ENCODE measurements around the gene NUDT2.
A peak's percentile ranks its signal among the peaks of the same experiment; 100 is the strongest.

Gene NUDT2

DNA sequence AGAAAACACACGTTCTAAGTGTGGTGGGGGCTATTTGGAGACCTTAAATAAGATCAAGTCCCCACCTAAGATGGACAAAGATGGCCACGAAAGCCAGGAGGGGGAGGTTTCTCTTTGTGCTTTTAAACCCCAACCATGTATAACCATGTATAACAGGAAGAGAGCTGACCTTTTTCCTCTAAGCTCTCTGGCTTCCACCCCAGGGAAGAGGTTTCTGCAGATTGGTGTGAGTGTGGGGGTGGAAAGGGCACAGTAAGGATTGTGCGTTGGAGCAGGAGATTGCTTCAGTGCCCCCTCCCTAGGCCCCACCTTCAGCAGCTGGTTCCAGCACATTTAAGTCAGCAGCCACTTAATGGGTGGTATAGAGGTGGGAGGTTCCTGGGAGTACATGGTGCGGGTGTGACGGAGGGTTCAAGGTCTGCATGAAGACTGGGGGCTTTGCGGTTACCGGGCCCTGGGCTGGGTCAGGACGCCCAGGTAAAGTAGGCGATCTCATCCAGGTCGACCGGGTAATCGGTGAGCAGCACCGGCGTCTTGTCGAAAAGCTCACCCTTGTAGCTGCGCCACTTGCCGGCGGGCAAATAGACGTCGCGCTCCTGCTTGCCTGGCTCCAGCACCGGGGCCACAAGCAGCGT lies 41.1 kb downstream of the NUDT2 start:
- DNase-seq = no peak

DNA sequence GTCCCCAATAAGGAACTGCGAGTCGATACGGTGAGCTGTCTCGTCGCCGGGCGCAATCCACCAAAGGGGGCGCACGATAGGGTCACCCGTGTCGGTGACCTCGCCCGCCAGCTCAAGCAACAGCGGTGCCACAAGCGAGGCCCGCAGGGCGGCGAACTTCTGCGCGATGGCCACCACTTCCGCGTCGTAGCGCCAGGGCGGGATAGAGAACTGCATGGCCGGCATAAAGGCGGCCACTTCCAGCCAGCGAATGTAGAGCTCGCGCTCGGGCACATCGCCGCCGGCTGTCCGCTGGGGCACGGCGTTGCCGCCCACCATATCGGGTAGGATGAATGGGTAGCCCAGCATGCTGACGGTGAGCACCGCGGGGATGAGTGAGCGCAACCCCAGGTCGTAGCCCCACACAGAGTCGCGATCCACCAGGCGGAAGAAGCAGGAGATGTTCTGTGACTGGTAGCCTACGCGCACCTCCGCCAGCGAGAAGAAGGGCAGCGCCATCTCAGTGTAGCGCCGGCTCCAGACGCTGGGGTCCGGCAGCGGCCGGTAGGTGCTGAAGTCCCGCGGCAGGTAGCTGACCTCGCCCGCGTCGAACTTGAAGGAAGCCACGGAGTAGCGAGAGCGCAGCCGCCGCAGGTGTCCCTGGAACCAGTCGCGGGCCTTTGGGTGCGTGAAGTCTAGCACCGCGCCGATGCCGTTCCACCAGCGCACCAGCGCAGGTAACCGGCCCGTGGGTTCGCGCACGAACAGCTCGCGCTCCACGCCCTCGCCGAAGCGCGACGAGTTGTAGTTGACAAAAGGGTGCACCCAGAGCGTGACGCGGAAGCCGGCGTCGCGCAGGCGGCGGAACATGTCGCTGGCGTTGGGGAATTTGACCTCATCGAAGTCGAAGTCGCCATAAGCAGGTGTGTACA lies 41.9 kb downstream of the NUDT2 start:
- DNase-seq = no peak

DNA sequence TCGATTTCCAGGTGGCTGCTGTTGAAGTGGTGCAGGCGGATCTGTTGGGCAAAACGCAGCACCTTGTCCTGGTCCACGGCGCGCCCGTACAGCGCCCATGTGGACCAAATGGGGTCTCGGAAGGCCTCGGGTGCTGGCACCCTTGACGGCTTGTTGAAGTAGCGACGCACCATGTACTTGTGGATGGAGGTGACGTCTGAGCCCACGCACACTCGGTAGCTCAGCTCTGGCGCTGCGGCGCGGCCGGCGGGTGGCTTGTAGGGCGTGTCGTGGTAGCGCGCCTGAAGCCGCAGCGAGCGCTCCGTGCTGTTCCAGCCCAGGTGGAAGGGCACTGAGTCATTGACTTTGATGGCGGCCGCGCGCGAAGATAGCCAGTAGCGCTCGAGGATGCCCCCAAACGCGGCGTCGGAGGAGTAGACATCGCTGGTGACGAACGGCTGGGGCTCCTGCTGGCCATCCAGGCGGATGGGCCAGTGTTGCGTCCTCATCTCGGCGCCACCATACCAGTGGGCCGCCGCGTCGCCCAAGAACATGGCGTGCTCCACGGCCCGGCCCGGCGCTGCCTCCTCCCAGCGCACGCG lies 42.6 kb downstream of the NUDT2 start:
- DNase-seq = no peak

DNA sequence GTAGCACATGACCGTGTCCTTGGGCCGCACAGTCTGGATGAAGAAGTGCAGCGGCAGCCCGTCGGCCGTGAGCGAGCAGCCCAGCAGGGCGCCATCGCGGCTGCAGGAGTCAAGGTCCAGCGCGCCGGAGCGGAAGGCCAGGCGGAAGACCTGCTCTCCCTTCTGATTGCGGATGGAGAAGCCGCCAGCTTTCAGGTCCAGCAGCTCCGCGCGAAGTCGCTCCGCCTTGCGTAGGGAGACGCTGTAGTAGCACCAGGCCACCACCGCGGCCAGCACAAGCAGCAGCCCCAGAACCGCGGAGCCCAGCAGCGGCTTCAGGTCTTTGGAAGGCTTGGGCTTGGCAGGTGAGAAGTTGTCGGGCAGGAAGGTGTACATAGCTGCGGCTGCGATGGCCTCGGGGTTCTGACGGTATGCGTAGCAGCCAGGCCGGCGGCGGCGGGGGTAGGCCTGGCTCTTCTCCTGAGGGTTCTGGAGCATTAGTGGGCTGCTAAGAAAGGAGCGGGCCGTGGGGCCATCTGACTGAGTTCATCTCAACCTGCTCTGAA lies 43.2 kb downstream of the NUDT2 start:
- DNase-seq = no peak

DNA sequence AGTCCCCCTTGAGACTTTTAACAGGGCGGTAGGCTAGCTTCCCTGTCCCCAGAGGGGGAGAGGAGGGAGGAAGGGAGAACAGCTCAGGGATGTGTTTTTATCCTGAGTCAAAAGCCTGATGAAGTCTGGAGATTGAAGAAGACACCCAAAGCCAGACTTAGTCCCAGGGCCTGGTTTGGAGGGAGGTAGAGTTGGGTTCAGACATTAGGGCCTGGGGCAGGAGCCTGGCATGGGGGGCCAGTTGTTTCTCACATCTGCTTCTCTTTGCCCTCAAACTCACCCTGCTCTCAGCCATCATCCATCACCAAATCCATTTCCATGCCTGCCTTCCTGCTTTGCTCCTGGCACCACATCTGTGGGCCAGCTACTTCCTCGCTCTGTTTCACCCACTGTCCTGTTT lies 44.4 kb downstream of the NUDT2 start:
- DNase-seq = no peak

DNA sequence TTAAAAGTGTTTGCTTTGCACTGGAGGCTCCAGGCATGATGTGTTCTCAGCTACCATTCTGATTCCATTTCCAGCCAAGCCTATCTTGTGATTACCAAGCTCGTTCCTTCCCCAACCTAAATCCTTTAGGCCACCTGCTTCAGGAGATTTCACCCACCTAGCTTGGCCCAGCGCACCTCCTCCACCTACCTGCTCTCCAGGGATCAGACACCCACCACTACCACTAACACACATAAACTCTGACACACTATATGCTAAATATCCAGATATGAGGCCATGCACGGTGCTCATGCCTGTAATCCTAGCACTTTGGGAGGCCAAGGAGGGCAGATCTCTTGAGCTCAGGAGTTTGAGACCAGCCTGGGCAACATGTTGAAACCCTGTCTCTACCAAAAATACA lies 45.0 kb downstream of the NUDT2 start:
- DNase-seq = no peak

DNA sequence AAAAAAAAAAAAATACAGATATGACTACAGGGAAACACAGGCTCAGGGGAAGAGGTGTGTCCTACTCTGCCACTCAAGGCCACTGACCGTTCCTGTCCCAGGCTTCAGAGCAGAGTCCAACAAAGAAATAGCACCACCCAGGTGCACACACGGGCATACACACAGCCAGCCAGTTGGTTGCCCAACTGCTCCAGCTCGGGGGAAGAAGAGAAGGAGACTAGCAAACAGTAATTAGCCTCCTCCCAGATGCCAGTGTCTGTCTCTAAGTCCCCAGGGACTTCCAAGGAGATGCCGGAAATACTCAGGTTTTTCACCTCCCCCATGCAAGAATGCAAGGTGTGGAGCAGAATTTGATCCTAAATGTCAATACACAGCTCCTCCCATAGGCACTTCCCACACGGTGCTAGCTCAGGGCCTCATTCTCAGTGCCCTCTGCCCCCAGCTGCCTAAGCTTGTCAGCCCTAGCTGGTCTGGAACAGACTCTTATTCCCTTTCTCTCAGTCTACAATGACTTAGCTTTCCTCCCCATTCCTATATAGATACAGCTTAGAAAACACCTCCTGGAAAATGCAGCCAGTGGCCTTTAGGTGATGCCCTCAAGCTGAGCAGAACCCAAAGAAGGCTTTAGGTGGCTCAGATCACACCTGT lies 45.7 kb downstream of the NUDT2 start:
- DNase-seq = no peak

DNA sequence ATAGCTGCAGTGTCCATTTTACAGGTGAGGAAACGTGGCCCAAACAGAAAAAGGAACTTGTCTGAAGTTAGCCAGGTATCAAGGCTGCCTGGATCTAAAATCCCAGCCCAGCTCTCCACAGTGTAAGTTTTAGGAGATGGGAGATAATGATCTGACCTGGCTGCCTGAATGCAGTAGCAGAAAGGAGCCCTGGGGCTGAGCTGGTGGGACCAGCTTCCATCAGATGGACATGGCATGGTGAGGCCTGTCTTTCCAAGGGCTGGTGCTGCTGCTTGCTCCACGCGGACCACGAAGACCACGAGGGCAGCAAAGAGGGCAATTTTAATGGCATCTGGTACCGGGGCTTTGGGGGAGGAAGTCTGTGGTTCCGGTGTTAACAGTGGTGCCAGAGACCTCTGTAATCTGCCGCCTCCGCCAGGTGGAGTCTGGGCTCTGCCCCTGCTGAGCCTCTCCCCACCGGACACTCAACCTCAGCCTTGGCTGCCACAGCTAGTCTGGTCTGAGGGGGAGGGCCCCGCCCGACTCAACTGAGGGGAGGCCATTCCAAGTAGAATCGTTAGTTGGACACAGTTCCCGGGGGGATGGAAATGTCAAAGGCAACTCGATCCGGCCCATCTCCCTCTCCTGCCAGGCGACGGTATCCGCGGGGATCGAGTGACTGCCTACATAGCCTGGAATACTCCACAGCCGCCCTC lies 46.7 kb downstream of the NUDT2 start:
- DNase-seq = peak in 26 of 56 donors; percentile 25 to 75 (median 56)

DNA sequence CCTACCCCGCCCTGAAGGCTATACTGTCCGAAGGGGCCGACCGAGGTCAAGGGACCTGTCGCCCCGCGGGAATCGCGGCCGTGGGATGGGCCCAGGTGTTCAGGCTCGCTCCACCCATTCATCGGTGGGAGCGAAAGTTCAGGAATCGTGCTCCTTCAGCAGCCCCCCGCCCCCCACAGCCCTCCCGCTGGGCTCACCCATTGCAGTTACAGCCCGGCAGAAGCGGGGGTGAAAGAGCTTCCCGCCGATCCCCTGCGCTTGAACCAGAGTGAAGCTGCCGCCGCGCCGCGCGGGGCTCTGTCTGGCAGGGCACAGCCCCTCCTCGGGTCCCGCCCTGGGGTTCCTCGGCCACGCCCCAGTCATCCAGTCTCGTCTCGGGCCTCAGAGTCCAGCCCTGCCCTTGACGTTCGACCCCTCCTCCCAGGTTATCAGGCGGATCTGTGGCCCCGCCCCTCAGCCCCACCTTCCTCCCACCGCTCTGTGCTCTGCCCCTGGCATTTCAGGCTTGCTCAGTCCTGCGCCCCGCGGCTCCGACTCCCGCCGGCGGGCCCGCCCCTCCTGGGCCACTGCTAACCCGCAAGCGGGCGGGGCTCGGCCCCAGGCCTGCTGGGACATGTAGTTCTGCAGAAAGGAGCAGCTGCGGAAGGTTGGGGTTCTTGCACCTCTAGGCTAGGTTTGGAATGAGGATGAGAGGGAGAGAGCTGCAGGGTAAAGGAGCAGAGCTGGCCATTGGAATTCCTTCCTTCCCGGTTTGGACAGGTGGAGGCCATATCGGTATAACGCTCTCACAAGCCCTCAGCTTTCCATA lies 47.4 kb downstream of the NUDT2 start, which contains the start of gene MYORG:
TSS of gene MYORG (minus strand) at position 303 of the 808 bp plus-strand sequence. CDS start 3,955 bp downstream, outside the sequence.
- peak; percentile 66 to 95 (median 90) for DNase-seq

DNA sequence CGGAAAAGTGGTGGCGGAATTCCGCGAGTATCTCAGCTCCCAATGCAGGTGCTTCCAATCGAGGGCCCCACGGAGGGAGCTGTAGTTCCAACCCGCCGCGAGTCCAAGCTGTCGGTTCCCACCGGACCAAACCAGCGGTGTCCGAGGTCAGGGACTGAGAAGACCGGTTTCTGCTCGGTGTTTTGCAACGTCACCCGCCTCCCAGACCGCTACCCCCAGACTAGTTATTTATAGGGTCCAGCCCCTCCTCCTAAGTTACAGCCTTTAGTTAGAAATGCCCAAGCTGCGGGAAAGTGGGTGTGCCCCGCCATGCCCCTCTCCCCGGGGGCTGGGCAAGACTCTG lies 48.0 kb downstream of the NUDT2 start:
- peak in 4 of 56 donors; percentile 49 to 64 (median 58) for DNase-seq

DNA sequence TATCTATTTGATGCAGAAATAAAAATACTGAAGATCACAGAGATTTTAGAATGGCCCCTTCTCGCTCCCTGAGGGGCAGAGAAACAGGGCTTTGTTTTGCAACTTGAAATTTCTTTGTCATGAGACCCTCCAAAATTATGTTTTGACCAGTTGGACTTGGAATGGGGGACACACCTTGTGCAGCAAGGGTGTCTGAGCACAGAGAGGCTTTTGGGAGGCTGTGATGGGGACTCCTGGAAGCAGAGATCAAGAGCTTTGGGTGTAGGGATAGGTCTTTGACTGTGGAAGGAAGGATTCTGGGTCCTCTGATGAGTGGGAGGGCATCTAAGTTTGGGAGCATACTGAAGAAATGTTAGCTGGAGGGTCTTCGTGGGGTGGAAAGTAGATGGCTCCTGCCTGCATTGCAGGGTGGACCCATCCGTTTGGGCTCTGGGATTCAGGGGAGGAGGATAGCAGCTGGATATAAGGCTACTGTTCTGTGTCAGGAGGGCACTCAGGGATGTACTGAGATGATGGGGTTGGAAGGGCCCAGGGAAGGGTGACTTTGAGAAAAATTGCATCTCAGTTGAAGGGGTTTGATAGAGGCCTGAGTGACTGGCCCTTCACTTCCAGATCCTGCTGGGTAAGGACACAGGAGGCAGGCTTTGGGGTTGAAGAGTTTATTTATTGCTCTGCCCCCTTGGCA lies 49.1 kb downstream of the NUDT2 start:
- DNase-seq = no peak

DNA sequence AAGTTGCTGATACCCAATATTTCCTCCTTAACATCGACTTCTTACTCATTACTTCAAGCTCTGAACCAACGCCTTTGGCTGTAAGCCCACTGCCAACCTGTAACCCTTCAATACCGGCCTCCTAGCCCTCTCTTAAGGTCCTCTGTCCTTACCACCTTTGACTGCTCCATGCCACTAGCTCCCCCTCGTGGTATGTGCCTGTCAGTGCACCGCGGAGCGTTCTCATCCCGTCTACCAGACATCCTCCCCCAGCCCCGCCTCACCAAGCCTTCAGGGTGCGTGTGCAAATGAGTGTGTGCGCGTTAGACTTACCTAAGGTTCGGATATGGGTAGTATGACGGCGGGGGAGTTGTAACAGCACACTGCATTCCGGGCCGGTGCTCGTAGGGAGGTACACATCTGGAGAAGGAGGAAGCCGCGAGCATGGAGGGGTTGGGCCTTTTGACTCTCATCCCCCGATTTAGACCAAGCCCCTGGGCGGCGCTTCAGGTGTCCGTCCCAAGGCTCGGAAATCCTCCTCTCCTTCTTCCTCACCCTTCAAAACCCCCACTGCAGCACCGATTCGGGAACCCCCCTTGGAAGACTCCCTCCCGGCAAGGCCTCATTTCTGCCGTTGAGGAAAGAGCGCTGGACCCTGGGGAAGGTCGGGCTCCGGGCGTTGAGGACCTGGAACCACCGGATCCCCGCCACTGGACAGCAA lies 50.1 kb downstream of the NUDT2 start:
- peak in 53 of 56 donors; percentile 30 to 91 (median 78) for DNase-seq

DNA sequence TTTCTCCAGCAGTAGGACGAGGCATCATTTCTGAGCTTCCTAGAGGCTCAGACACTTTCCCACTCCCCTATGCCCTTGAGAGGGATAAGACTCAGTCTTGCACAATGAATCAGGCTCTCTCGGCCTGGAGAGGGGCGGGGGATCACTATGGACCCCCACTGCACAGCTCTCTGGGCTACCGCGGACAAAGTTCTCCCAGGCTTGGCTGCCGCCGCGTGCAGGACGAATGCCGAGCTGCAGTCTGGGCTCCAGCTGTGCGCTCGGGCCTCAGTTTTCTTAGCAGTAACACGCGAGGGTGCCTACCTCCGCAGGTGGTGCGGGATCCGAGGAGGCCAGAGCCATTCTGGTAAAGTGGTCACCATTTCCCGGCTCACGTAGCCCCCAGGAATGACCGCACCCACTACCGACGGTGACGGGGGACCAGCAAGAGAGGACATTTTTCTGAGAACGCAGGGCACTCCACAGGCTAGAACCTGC lies 50.7 kb downstream of the NUDT2 start:
- no peak for DNase-seq

DNA sequence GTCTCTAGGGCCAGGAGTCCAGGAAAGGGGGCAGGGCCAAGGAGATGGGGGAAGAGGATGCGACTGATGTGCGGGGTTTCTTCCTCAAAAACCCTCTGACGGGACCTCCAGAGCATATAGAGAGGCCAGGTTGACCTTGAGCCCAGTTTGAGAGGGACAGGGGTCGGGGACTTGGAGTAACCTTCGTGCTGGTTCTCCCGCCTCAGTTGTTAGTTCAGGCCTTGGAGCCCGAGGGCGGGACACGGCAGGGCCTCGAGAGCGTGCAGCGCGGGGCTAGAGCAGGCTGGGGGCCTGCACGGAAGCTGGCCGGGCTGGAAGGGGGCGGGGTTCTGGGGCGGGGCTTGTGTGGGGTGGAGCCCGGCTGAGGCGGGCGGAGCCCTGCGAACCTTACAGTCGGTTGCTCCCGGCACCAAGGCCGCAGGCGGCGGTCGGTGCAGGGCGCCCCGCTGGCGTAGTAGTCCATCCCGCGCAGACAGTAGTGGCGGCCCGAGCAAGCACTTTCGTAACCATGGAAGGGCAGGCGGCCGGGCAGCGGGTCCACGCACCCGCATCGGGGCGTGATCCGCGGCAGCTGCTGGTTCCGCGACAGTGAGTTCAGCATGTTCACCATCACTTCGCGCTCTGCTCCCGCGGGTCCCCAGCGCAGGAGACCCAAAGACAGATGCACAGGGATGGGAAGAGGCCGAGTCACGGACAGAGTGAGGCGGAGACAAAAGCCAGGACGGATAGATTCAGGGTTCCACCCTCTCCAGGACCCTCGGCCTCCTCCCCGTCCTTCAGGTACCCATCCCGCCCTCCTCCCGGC lies 51.3 kb downstream of the NUDT2 start:
- peak in 52 of 56 donors; percentile 23 to 85 (median 69) for DNase-seq

DNA sequence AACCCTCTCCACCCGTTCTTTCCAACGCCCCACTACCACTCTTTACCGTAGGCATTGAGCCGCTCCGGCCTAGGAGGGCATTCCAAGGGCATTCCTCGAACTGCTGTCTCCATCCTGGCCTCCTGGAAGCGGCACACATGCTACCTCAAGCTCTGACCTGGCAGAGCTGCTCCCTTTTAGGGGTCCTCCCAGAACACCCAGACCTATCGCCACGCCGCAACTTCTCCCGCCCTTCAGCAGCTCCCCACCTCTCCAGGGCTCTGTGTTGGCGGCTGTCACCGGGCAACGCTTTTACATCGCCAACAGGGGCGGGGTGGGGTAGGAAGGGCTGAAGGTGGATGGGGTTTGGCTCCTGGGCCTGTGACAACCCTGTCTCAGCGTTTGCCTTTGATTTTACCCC lies 52.0 kb downstream of the NUDT2 start:
- peak in 32 of 56 donors; percentile 14 to 74 (median 46) for DNase-seq

DNA sequence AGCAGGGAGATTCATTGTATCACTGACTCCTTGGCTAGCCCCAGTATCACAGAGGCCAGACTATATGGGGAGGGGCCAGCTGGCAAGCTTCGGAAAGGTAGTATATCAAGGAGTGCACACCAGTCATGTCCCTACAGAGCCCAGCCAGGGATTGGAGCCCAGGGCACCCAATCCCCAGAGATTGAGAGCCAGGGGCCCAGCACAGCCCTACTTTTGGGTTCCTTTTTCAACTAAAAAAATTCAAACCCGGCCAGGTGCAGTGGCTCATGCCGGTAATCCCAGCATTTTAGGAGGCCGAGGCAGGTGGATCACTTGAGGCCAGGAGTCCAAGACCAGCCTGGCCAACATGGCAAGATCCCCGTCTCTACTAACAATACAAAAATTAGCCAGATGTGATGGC lies 52.7 kb downstream of the NUDT2 start:
- no peak for DNase-seq

DNA sequence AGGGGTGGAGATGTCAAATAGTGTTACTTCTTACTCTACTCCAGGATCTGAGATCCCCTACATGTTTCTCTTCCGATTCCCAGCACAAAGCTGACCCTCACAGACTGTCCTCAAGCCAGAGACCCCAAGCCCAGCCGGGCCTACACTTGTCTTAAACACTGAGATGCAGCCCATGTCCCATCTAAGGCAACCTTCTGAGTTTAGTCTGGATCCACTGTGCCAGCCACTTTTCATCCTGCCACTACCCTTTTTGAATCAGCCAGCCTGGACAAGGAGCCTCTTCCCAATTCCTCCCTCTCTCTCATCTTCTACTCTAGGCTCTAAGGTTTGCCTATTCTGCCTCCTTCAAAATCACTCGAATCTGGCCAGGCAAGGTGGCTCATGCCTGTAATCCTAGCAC lies 53.5 kb downstream of the NUDT2 start:
- no peak for DNase-seq

DNA sequence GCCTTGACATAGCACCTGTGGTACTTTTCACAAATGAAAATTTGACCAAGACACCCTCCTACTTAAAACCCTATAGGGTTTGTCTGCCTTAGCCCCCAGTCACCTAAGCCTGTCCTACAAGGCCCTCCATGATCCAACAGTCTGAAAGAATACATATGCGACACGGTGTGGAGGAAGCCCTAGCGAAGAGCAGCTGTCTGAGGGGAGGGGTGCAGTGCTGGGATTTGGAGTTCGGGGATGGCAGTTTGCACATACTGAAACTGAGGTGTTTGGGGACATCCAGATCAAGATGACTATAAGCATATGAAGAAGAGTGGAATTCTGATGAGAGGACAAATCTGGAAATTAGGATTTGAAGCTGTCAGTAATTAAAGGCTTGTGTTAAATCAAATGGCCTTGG lies 54.5 kb downstream of the NUDT2 start:
- DNase-seq = no peak
